PC-9 (cell line): ENCODE measurements around the gene RBMS3. TPM values are rescaled to one million over a fixed set of nuclear protein-coding genes. Genes with fewer than 3 reads are reported as not detected.

ENCODE experiments used
- BruUV-seq: library from RNA; stranded (reverse); fragments of 400-500 nt; replicated peaks from 2 replicates; lab custom pipeline; 2021; lab: Mats Ljungman, UMichigan
- CTCF ChIA-PET: fragments of 300-600 bp; sonication (Branson Sonifier 250); formaldehyde crosslinking; loops from one replicate; lab custom pipeline; 2022; ENCODE audit warnings: antibody characterized with exemption; lab: Charles Lee
- POLR2A ChIA-PET: fragments of 300-600 bp; sonication (Branson Sonifier 250); formaldehyde crosslinking; loops from one replicate; lab custom pipeline; 2022; ENCODE audit warnings: antibody characterized with exemption; ENCODE audit not compliant: unreplicated experiment; lab: Charles Lee
- DNase-seq, 2 experiments: peaks; one replicate each; pipeline versions ENCODE4 v3.0.0 to v3.0.0-alpha.2; 2015 to 2022; ENCODE audit warnings: mixed read lengths in 1 of 2
- H2AFZ ChIP-seq: fragments of 200-600 bp; sonication (generic); 2 replicates; pipeline ENCODE4 v1.8.1; 2017; ENCODE audit warnings: antibody characterized with exemption
- H3F3A ChIP-seq: fragments of 200-600 bp; sonication (generic); 2 replicates; pipeline ENCODE4 v1.8.1; 2017; ENCODE audit warnings: antibody characterized with exemption, mild to moderate bottlenecking, low read depth; ENCODE audit not compliant: insufficient read depth
- H3K27ac ChIP-seq: fragments of 200-600 bp; sonication (generic); 2 replicates; pipeline ENCODE4 v1.6.1; 2016; ENCODE audit warnings: mixed run types
- H3K27me3 ChIP-seq: fragments of 200-600 bp; sonication (generic); 2 replicates; pipeline ENCODE4 v1.6.1; 2016; ENCODE audit warnings: low read depth, mixed run types; ENCODE audit not compliant: insufficient read depth
- H3K36me3 ChIP-seq: fragments of 200-600 bp; sonication (generic); 2 replicates; pipeline ENCODE4 v1.6.1; 2016; ENCODE audit warnings: low read depth, mixed run types
- H3K4me1 ChIP-seq: fragments of 200-600 bp; sonication (generic); replicated peaks from 2 replicates; pipeline ENCODE4 v1.6.1; 2016; ENCODE audit warnings: mixed run types; ENCODE audit not compliant: insufficient read depth
- H3K4me2 ChIP-seq: fragments of 200-600 bp; sonication (generic); 2 replicates; pipeline ENCODE4 v1.6.1; 2017; ENCODE audit warnings: mixed run types
- H3K4me3 ChIP-seq: fragments of 200-600 bp; sonication (generic); 2 replicates; pipeline ENCODE4 v1.6.1; 2016; ENCODE audit warnings: mixed run types
- H3K79me2 ChIP-seq: fragments of 200-600 bp; sonication (generic); 2 replicates; pipeline ENCODE4 v1.6.1; 2017; ENCODE audit warnings: low read depth, mixed run types
- H3K9me2 ChIP-seq: fragments of 200-600 bp; sonication (generic); 2 replicates; pipeline ENCODE4 v1.8.1; 2017; ENCODE audit warnings: mild to moderate bottlenecking; ENCODE audit not compliant: insufficient read depth
- H3K9me3 ChIP-seq: fragments of 200-600 bp; sonication (generic); 2 replicates; pipeline ENCODE4 v1.8.1; 2016; ENCODE audit warnings: low read depth; ENCODE audit not compliant: insufficient read depth
- H4K20me1 ChIP-seq: fragments of 200-600 bp; sonication (generic); 2 replicates; pipeline ENCODE4 v1.8.1; 2017; ENCODE audit not compliant: insufficient read depth
- CTCF ChIP-seq: fragments of 200-600 bp; sonication (generic); conservative IDR thresholded peaks from 2 replicates; pipeline ENCODE4 v1.6.1; 2017; ENCODE audit warnings: mixed run types, antibody characterized with exemption, mild to moderate bottlenecking, moderate library complexity
- EZH2 ChIP-seq: fragments of 200-600 bp; sonication (generic); IDR thresholded peaks from 2 replicates; pipeline ENCODE4 v1.8.0; 2017; ENCODE audit warnings: antibody characterized with exemption, low read depth
- intact Hi-C: fragments of 100-400 bp; cut with micrococcal nuclease; formaldehyde crosslinking; loops from one replicate; pipeline ENCODE4 v1.10.0; 2022; ENCODE audit not compliant: unreplicated experiment
- total RNA-seq: library from RNA; stranded (reverse); gene quantifications from 2 replicates; pipeline ENCODE4 v1.2.3, GENCODE V29; 2021

The RBMS3 gene
- total RNA-seq, 1 experiment from 2014 or later = 3.5 TPM

DNA sequence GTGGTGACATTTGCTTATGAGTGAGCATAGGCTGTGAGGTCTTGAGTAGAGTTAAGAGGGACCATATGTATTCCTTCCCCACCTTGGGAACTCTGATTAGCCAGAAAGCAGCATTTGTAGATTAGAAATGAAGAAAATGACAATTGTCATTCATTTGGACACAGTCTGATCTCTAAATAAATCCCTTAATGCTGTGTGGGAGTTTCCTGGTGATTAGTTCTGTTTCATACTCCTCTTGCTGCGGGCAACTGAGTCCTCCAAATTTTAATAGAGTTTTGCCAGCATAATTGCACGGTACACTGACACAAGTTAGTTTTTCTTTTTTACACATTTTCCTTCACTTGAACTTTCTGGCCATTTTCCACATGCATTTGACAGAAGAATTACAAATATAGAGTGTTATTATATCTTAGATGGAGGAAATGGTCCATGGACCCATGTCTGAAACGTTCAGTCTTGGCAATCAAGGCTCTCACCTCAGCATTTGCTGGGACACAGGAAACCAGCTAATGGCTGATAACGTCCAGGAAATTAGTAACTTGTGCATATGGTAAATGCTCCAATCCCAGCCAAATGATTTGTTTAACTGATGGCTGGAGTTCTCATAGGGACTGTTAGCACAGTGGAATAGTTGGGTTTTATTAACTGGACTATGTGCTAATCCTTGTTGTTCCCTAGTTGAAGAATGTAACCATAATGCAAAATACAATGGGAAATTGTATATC is 321.2 kb downstream of the RBMS3 start:
- Histone ChIP-seq H3K79me2 (no peaks in the 10 kb centered on the region), H3K9me3 (0 out of 2 replicates have a peak, but pooled peaks cover 2% of the 10 kb centered on the region), H3K36me3 (no peaks in the 10 kb centered on the region), H3K27ac (no peak overlapping the region), H3K27me3 (no peaks in the 10 kb centered on the region), H4K20me1 (no peaks in the 10 kb centered on the region), H3K9me2 (no peaks in the 10 kb centered on the region), H3F3A (no peaks in the 10 kb centered on the region), H3K4me2 (no peak overlapping the region), H3K4me3 (no peak overlapping the region), H2AFZ (no peak overlapping the region), H3K4me1 (no peaks in the 10 kb centered on the region)
- DNase-seq = no peak
- TF ChIP-seq CTCF = no peak
- TF ChIP-seq EZH2 = no peak
- intact Hi-C loops = no loop called here
- BruUV-seq = no TSS peak
- CTCF ChIA-PET = no interaction called here
- POLR2A ChIA-PET = no interaction called here

DNA sequence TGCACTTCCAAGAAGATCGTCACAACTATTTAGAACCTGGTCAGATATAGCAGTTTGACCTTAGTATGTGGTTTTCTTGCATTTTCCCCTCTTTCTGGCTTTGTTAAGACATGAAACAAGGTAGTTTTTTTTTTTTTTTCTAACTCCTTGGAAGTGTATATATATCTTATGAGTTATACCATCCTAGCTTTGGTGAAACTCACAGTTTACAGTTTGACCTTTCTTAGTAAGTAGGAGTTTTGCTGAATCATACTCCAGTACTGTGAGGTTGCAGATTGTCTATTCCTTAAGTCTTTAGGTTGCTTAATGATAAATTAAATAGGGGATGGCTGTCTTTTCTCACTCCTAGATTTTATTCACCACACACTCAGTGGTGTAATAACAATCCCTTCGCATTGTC is 325.0 kb downstream of the RBMS3 start:
- POLR2A ChIA-PET = no interaction called here
- DNase-seq = no peak
- no peak overlapping the region for H3K4me2 ChIP-seq

DNA sequence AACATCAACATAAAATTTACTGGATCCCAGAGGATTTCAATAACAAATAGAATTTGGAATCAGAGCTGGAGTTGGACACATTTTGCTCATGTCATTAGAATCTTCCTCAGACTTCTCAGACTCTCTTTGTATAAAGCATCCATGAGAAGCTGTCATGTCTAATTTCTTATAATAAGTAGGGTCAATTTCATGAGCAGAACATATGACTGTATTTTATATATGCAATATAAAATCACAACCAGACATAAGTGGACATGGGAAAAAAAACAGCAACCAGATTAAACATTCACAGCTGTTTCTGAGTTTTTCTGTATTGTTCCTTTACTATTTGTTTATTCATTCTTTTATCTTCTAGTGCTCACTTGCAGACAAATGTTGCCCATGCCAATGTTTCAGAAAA is 325.5 kb downstream of the RBMS3 start:
- DNase-seq = no peak
- ChIA-PET CTCF (interaction anchor here (0.6 kb wide), 1 partner anchor 1340 kb away, joined by 3 read pairs; no protein-coding TSS in a partner anchor), POLR2A (no interaction called here)
- Histone ChIP-seq H3K4me3 (no peak overlapping the region), H3K9me3 (0 out of 2 replicates have a peak, but pooled peaks cover 2% of the 10 kb centered on the region), H4K20me1 (no peaks in the 10 kb centered on the region), H3K9me2 (no peaks in the 10 kb centered on the region), H3K4me1 (no peaks in the 10 kb centered on the region), H3K27ac (no peak overlapping the region), H2AFZ (no peak overlapping the region), H3K4me2 (no peak overlapping the region), H3K36me3 (no peaks in the 10 kb centered on the region), H3F3A (no peaks in the 10 kb centered on the region), H3K27me3 (no peaks in the 10 kb centered on the region), H3K79me2 (no peaks in the 10 kb centered on the region)
- TF ChIP-seq CTCF (no peak), EZH2 (no peak)
- intact Hi-C loops = no loop called here
- no TSS peak for BruUV-seq

More for the DNA sequence above, 325.0 kb downstream of the RBMS3 start:
- intact Hi-C loops = no loop called here
- no peaks in the 10 kb centered on the region for H3K36me3 ChIP-seq
- no peak overlapping the region for H3K4me3 ChIP-seq
- no peak for TF ChIP-seq EZH2
- H3K9me2 ChIP-seq = no peaks in the 10 kb centered on the region
- no TSS peak for BruUV-seq
- no peaks in the 10 kb centered on the region for H4K20me1 ChIP-seq
- no peaks in the 10 kb centered on the region for H3F3A ChIP-seq
- H3K4me1 ChIP-seq = no peaks in the 10 kb centered on the region
- no peaks in the 10 kb centered on the region for H3K27me3 ChIP-seq
- H2AFZ ChIP-seq = no peak overlapping the region
- H3K79me2 ChIP-seq = no peaks in the 10 kb centered on the region
- H3K9me3 ChIP-seq = 0 out of 2 replicates have a peak, but pooled peaks cover 2% of the 10 kb centered on the region
- no peak overlapping the region for H3K27ac ChIP-seq
- CTCF ChIA-PET = no interaction called here
